ENCODE data around the gene CIB2. TPM values are rescaled to one million over a fixed set of nuclear protein-coding genes. Genes with fewer than 3 reads are reported as not detected.
"Not testable (repeated sequence)": the region's sequence is repeated elsewhere in the genome, so short reads cannot be mapped to it uniquely, and the experiment has no call there.

CIB2 gene
- 1.4 and 1.8 TPM in 2 replicates for total RNA-seq (2014; rRNA removed)
- polyA plus RNA-seq (2012) = 3.9 TPM

- no peak for DNase-seq (ENCODE audit: low read depth)
Observed at GRCh38 chr15:78131295-78132061, at the start of gene CIB2. CIB2 (minus strand) TSS chr15:78131445; CDS start chr15:78131215, 230 bp downstream.

- DNase-seq (ENCODE audit: low read depth) = no peak
Observed at GRCh38 chr15:78179906-78180305, 48.7 kb upstream of the CIB2 start.

GRCh38 chr15:78179286-78179840, 48.1 kb upstream of the CIB2 start:
- no peak for DNase-seq (ENCODE audit: low read depth)

GRCh38 chr15:78178064-78178463, 46.8 kb upstream of the CIB2 start:
- peak; percentile 52 for DNase-seq (ENCODE audit: low read depth)

GRCh38 chr15:78177447-78177873, 46.2 kb upstream of the CIB2 start:
- DNase-seq (ENCODE audit: low read depth) = peak; percentile 18

GRCh38 chr15:78175330-78175729, 44.1 kb upstream of the CIB2 start:
- DNase-seq (ENCODE audit: low read depth) = no peak

- DNase-seq (ENCODE audit: low read depth) = no peak
Observed at GRCh38 chr15:78174401-78174800, 43.2 kb upstream of the CIB2 start.

- DNase-seq (ENCODE audit: low read depth) = no peak
Observed at GRCh38 chr15:78171864-78172472, 40.7 kb upstream of the CIB2 start.

- DNase-seq (ENCODE audit: low read depth) = no peak
Observed at GRCh38 chr15:78170848-78171773, 39.9 kb upstream of the CIB2 start.

GRCh38 chr15:78168608-78169007, 37.4 kb upstream of the CIB2 start:
- no peak for DNase-seq (ENCODE audit: low read depth)

GRCh38 chr15:78167227-78167888, 36.1 kb upstream of the CIB2 start:
- no peak for DNase-seq (ENCODE audit: low read depth)

GRCh38 chr15:78164010-78164409, 32.8 kb upstream of the CIB2 start:
- DNase-seq (ENCODE audit: low read depth) = no peak

GRCh38 chr15:78162038-78162437, 30.8 kb upstream of the CIB2 start:
- DNase-seq (ENCODE audit: low read depth) = no peak

GRCh38 chr15:78159395-78159794, 28.1 kb upstream of the CIB2 start:
- no peak for DNase-seq (ENCODE audit: low read depth)

GRCh38 chr15:78157203-78157602, 26.0 kb upstream of the CIB2 start:
- DNase-seq (ENCODE audit: low read depth) = no peak

- no peak for DNase-seq (ENCODE audit: low read depth)
Observed at GRCh38 chr15:78156653-78157052, 25.4 kb upstream of the CIB2 start.

- no peak for DNase-seq (ENCODE audit: low read depth)
Observed at GRCh38 chr15:78155355-78155939, 24.2 kb upstream of the CIB2 start.

GRCh38 chr15:78154955-78155354, 23.7 kb upstream of the CIB2 start:
- DNase-seq (ENCODE audit: low read depth) = no peak

GRCh38 chr15:78151075-78151474, 19.8 kb upstream of the CIB2 start:
- not testable (repeated sequence) for DNase-seq (ENCODE audit: low read depth)

- DNase-seq (ENCODE audit: low read depth) = no peak
Observed at GRCh38 chr15:78149805-78150751, 18.8 kb upstream of the CIB2 start.
